ENCODE results near the gene MGAT1. TPM values are rescaled to one million over a fixed set of nuclear protein-coding genes. Genes with fewer than 3 reads are reported as not detected.

Gene MGAT1
- total RNA-seq, 1 experiment from 2014 or later, result 93.6 TPM

GRCh38 chr5:180849827-180850226, 47.2 kb upstream of the MGAT1 start:
- ChIA-PET CTCF (no interaction called here), POLR2A (no interaction called here)
- peaks cover 89% of the 10 kb centered on the region for H3K9me3 Mint-ChIP-seq
- no peak for TF ChIP-seq FOXJ3 (CRISPR knock-in tag; IDR thresholded peaks at IDR 0.05; ENCODE audit: borderline replicate concordance)
- TF ChIP-seq ELF4 (CRISPR knock-in tag; IDR thresholded peaks at IDR 0.05; ENCODE audit: low read depth), result no peak
- no peak for TF ChIP-seq MXD4 (CRISPR knock-in tag; IDR thresholded peaks at IDR 0.05; ENCODE audit: borderline replicate concordance)
- TF ChIP-seq SP1 (CRISPR knock-in tag; conservative IDR thresholded peaks at IDR 0.05), result no peak
- TF ChIP-seq NR1H2 (CRISPR knock-in tag; IDR thresholded peaks at IDR 0.05), result no peak
- TF ChIP-seq ZNF396 (CRISPR knock-in tag; IDR thresholded peaks at IDR 0.05; ENCODE audit: borderline replicate concordance), result no peak
- TF ChIP-seq ARID4B (CRISPR knock-in tag; IDR thresholded peaks at IDR 0.05; ENCODE audit: borderline replicate concordance), result no peak
- TF ChIP-seq ESRRA (CRISPR knock-in tag; IDR thresholded peaks at IDR 0.05; ENCODE audit: borderline replicate concordance), result no peak
- TF ChIP-seq E2F1 (CRISPR knock-in tag; IDR thresholded peaks at IDR 0.05), result no peak
- TF ChIP-seq NFE2L1 (CRISPR knock-in tag; IDR thresholded peaks at IDR 0.05), result no peak
- no peak for TF ChIP-seq RORB (CRISPR knock-in tag; IDR thresholded peaks at IDR 0.05)
- no peak for TF ChIP-seq CBFB (CRISPR knock-in tag; IDR thresholded peaks at IDR 0.05; ENCODE audit: low read depth)
- TF ChIP-seq ZNF671 (CRISPR knock-in tag; IDR thresholded peaks at IDR 0.05), result no peak
- no peak for ATAC-seq
- H3K36me3 Mint-ChIP-seq, result peaks cover 97% of the 10 kb centered on the region
- H3K4me1 Mint-ChIP-seq, result peaks cover 5% of the 10 kb centered on the region
- no peak overlapping the region for H3K4me3 Mint-ChIP-seq
- peaks cover 29% of the 10 kb centered on the region for H3K27me3 Mint-ChIP-seq (ENCODE audit: low read depth)
- no peak for DNase-seq (ENCODE audit: low spot score)
- H3K27ac Mint-ChIP-seq, result no peak overlapping the region

- TF ChIP-seq NR3C1 (CRISPR knock-in tag; conservative IDR thresholded peaks at IDR 0.05; ENCODE audit: low read depth) (no peak), TEAD1 (CRISPR knock-in tag; IDR thresholded peaks at IDR 0.05) (no peak), E2F4 (CRISPR knock-in tag; IDR thresholded peaks at IDR 0.05; ENCODE audit: borderline replicate concordance, low read depth) (no peak)
- ATAC-seq, result no peak
- no peak overlapping the region for H3K27ac Mint-ChIP-seq
Observed at GRCh38 chr5:180848878-180849277, 46.3 kb upstream of the MGAT1 start.

GRCh38 chr5:180848265-180848664, 45.7 kb upstream of the MGAT1 start:
- H3K9me3 Mint-ChIP-seq, result peaks cover 89% of the 10 kb centered on the region
- DNase-seq (ENCODE audit: low spot score) (no peak), ATAC-seq (no peak)
- ChIA-PET POLR2A (no interaction called here), CTCF (interaction anchor here (1.1 kb wide), 1 partner anchor 229 kb away, joined by 4 read pairs; no protein-coding TSS in a partner anchor)
- H3K27ac Mint-ChIP-seq, result no peak overlapping the region
- no peak overlapping the region for H3K4me3 Mint-ChIP-seq
- peaks cover 14% of the 10 kb centered on the region for H3K4me1 Mint-ChIP-seq
- H3K27me3 Mint-ChIP-seq (ENCODE audit: low read depth), result peaks cover 37% of the 10 kb centered on the region
- peaks cover 90% of the 10 kb centered on the region for H3K36me3 Mint-ChIP-seq
- TF ChIP-seq ATF6 (CRISPR knock-in tag; IDR thresholded peaks at IDR 0.05) (no peak), ZBTB21 (CRISPR knock-in tag; IDR thresholded peaks at IDR 0.05; ENCODE audit: borderline replicate concordance) (no peak), E2F4 (CRISPR knock-in tag; IDR thresholded peaks at IDR 0.05; ENCODE audit: borderline replicate concordance, low read depth) (no peak), ZNF532 (CRISPR knock-in tag; IDR thresholded peaks at IDR 0.05; ENCODE audit: borderline replicate concordance) (no peak)

More at GRCh38 chr5:180848878-180849277, 46.3 kb upstream of the MGAT1 start:
- H3K4me1 Mint-ChIP-seq, result peaks cover 14% of the 10 kb centered on the region
- H3K36me3 Mint-ChIP-seq, result peaks cover 97% of the 10 kb centered on the region
- peaks cover 93% of the 10 kb centered on the region for H3K9me3 Mint-ChIP-seq
- ChIA-PET CTCF (no interaction called here), POLR2A (no interaction called here)
- peaks cover 37% of the 10 kb centered on the region for H3K27me3 Mint-ChIP-seq (ENCODE audit: low read depth)
- DNase-seq (ENCODE audit: low spot score), result no peak
- H3K4me3 Mint-ChIP-seq, result no peak overlapping the region
